ENCODE results near the gene NCBP3.

- TF ChIP-seq CTCF (IDR thresholded peaks at IDR 0.05) (no peak), POLR2A (IDR thresholded peaks at IDR 0.05) (no peak), EP300 (IDR thresholded peaks at IDR 0.05) (no peak)
These were observed 79.3 kb downstream of the NCBP3 start for GRCh38 chr17:3766779-3767178.

All from ovary (tissue), 3 donors.